ENCODE results near the gene DCLK1. TPM values are rescaled to one million over a fixed set of nuclear protein-coding genes. Genes with fewer than 3 reads are reported as not detected.

The DCLK1 gene
- total and polyA plus RNA-seq, 8 donors, result 0.67 to 10.1 (median 1.7) TPM

DNA sequence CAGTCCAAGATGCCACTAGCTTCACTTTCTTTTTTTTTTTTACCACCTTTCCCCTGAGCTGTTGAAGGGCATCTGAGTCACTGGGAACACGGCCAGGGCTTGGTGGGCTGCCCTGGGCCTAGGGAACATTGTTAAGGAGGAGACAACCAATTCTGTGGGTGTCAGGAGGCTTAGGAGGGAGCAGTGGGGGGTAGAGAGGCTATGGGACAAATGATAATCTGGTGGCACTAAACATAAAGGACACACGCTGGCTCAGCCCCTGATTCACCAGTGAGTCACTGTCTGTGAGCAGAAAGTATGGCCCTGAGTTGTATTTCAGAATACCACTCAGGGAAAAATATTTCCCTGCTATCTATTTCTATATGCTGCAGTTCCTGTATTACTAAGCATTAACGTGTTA is 207.8 kb downstream of the DCLK1 start:
- TF ChIP-seq, protein P1, sequence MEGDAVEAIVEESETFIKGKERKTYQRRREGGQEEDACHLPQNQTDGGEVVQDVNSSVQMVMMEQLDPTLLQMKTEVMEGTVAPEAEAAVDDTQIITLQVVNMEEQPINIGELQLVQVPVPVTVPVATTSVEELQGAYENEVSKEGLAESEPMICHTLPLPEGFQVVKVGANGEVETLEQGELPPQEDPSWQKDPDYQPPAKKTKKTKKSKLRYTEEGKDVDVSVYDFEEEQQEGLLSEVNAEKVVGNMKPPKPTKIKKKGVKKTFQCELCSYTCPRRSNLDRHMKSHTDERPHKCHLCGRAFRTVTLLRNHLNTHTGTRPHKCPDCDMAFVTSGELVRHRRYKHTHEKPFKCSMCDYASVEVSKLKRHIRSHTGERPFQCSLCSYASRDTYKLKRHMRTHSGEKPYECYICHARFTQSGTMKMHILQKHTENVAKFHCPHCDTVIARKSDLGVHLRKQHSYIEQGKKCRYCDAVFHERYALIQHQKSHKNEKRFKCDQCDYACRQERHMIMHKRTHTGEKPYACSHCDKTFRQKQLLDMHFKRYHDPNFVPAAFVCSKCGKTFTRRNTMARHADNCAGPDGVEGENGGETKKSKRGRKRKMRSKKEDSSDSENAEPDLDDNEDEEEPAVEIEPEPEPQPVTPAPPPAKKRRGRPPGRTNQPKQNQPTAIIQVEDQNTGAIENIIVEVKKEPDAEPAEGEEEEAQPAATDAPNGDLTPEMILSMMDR (IDR thresholded peaks at IDR 0.05), result no peak
- Histone ChIP-seq H3K9me3 (no peaks in the 10 kb centered on the region), H3K36me3 (no peaks in the 10 kb centered on the region), H3K27me3 (no peaks in the 10 kb centered on the region), H3K27ac (no peak overlapping the region), H3K4me3 (no peak overlapping the region), H3K4me1 (no peaks in the 10 kb centered on the region)
- intact Hi-C loops (cut with DNase I), result no loop called here
- DNase-seq, result no peak
- FAIRE-seq, result no peak
- no peak for ATAC-seq
- WGBS, 2 donors, result 43 to 55% methylated on average over 3 of the region's 3 CpGs

DNA sequence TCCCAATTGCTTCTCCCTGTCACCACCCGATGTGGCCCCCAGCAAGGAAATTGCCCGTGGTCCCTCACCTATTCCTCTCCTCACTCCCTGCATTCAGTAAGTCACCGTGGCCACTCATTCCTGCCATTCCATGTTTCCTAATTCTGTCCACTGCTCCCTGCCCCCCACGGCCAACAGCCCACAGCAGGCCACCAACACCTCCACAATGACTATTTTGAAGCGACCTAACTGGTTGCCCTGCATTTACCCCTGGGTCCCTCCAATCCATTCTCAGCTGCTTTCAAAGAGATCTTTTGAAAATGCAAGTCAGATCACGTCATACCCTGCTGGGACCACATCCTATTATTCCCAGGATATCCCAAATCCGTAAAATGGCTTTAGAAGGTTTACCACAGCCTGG is 210.4 kb downstream of the DCLK1 start:
- TF ChIP-seq, protein P1 (IDR thresholded peaks at IDR 0.05), result no peak
- WGBS, 2 donors, result 52 to 55% methylated on average over 7 of the region's 7 CpGs
- intact Hi-C loops (cut with DNase I), result no loop called here
- ATAC-seq (no peak), FAIRE-seq (no peak), DNase-seq (no peak)
- H3K4me1 ChIP-seq, result no peaks in the 10 kb centered on the region
- H3K27me3 ChIP-seq, result no peaks in the 10 kb centered on the region
- no peaks in the 10 kb centered on the region for H3K9me3 ChIP-seq
- no peaks in the 10 kb centered on the region for H3K36me3 ChIP-seq
- H3K4me3 ChIP-seq, result no peak overlapping the region
- no peak overlapping the region for H3K27ac ChIP-seq

- no peak overlapping the region for H3K4me3 ChIP-seq
- 55 to 72% methylated on average over 8 of the region's 8 CpGs for WGBS, 2 donors
These were observed 213.1 kb downstream of the DCLK1 start for GRCh38 chr13:35917942-35918645.

DNA sequence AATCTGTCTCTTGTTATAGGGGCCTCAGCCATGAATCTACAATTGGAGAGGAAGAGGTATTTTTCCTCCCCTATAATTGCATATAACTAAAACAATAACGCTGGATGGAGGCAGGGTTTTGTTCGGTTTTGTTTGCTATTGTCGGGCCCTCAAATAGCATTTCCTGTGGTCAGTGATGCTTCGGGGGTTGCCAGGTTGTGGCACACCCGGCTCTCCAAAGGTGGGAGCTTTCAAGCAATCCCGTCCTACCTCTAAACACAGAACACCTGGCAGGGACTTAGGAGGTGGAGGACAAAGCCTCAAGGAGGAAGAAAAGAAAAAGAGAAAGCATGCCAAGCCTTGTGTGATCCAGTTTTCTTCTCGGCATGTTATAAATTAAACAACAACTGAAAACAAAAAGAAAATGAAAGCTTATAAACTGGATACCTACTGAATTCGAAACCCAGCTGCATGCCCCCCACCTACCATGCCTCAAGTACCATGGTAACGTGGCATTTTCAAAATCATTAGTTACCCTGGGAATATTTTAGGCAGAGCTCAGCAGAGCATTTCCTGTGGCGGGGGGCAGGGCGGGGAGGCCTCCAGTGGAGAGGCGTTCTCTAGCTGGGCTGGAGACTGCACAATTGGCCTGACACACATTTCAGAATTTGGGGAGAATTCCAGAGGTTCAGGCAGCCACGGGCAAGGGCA is 213.8 kb downstream of the DCLK1 start:
- TF ChIP-seq, protein P1 (IDR thresholded peaks at IDR 0.05), result no peak
- no peaks in the 10 kb centered on the region for H3K27me3 ChIP-seq
- no peaks in the 10 kb centered on the region for H3K9me3 ChIP-seq
- no peak overlapping the region for H3K4me3 ChIP-seq
- H3K4me1 ChIP-seq, result no peaks in the 10 kb centered on the region
- FAIRE-seq, result no peak
- intact Hi-C loops (cut with DNase I), result no loop called here
- 30 to 38% methylated on average over 13 of the region's 13 CpGs for WGBS, 2 donors
- H3K36me3 ChIP-seq, result no peaks in the 10 kb centered on the region
- no peak overlapping the region for H3K27ac ChIP-seq
- no peak for DNase-seq
- peak in 2 of 4 donors; percentile 22 to 49 for ATAC-seq

More at GRCh38 chr13:35917942-35918645, 213.1 kb downstream of the DCLK1 start:
- H3K27ac ChIP-seq, result no peak overlapping the region
- intact Hi-C loops (cut with DNase I), result no loop called here
- no peaks in the 10 kb centered on the region for H3K9me3 ChIP-seq
- DNase-seq (no peak), FAIRE-seq (no peak), ATAC-seq (no peak)
- no peaks in the 10 kb centered on the region for H3K4me1 ChIP-seq
- H3K36me3 ChIP-seq, result no peaks in the 10 kb centered on the region
- no peaks in the 10 kb centered on the region for H3K27me3 ChIP-seq
- TF ChIP-seq, protein P1 (IDR thresholded peaks at IDR 0.05), result no peak

GRCh38 chr13:35916146-35916545 is 215.0 kb downstream of the DCLK1 start:
- Histone ChIP-seq H3K27me3 (no peaks in the 10 kb centered on the region), H3K36me3 (no peaks in the 10 kb centered on the region), H3K9me3 (no peaks in the 10 kb centered on the region), H3K27ac (no peak overlapping the region), H3K4me3 (no peak overlapping the region), H3K4me1 (no peaks in the 10 kb centered on the region)
- WGBS, 2 donors, result 49 to 59% methylated on average over 2 of the region's 2 CpGs
- FAIRE-seq, result no peak
- no peak for ATAC-seq
- intact Hi-C loops (cut with DNase I), result no loop called here
- TF ChIP-seq, protein P1 (IDR thresholded peaks at IDR 0.05), result no peak
- DNase-seq, result no peak

Measured in pancreas (tissue), 10 donors.